NCI-H1105 (cell line): ENCODE data around the gene ESX1.
"Not testable (repeated sequence)": the region's sequence is repeated elsewhere in the genome, so short reads cannot be mapped to it uniquely, and the experiment has no call there.

Source experiments
- DNase-seq: peaks from one replicate; lab custom pipeline; 2025; lab: John Stamatoyannopoulos, UW

Gene ESX1

GRCh38 chrX:104254442-104255115, at the start of gene ESX1:
TSS of gene ESX1 (minus strand) at chrX:104254933. CDS start at chrX:104254849, 84 bp downstream.
- DNase-seq, result no peak

- DNase-seq, result no peak
These were observed 40.9 kb upstream of the ESX1 start for GRCh38 chrX:104295636-104296035.

- no peak for DNase-seq
These were observed 34.2 kb upstream of the ESX1 start for GRCh38 chrX:104288961-104289360.

- DNase-seq, result no peak
These were observed 33.5 kb upstream of the ESX1 start for GRCh38 chrX:104288269-104288668.

- DNase-seq, result no peak
These were observed 30.5 kb upstream of the ESX1 start for GRCh38 chrX:104285201-104285600.

GRCh38 chrX:104284507-104284906, 29.8 kb upstream of the ESX1 start:
- no peak for DNase-seq

- no peak for DNase-seq
These were observed 27.5 kb upstream of the ESX1 start for GRCh38 chrX:104282166-104282725.

GRCh38 chrX:104281564-104281963, 26.8 kb upstream of the ESX1 start:
- no peak for DNase-seq

GRCh38 chrX:104280609-104281008, 25.9 kb upstream of the ESX1 start:
- no peak for DNase-seq

- peak; percentile 8 for DNase-seq
These were observed 16.3 kb upstream of the ESX1 start for GRCh38 chrX:104270916-104271512.

- no peak for DNase-seq
These were observed 15.5 kb upstream of the ESX1 start for GRCh38 chrX:104270212-104270611.

- no peak for DNase-seq
These were observed 732 bp upstream of the ESX1 start for GRCh38 chrX:104255465-104255864.

GRCh38 chrX:104253567-104254441, 929 bp downstream of the ESX1 start:
- no peak for DNase-seq

GRCh38 chrX:104250470-104250869, 4.3 kb downstream of the ESX1 start:
- DNase-seq, result no peak

GRCh38 chrX:104230060-104230459, 24.7 kb downstream of the ESX1 start:
- not testable (repeated sequence) for DNase-seq

- DNase-seq, result no peak
These were observed 43.5 kb downstream of the ESX1 start for GRCh38 chrX:104211187-104211586.

GRCh38 chrX:104205548-104205947, 49.2 kb downstream of the ESX1 start:
- DNase-seq, result no peak
